HG02678 (cell line): Measurements from ENCODE around the gene KDM6A.
"Not testable (repeated sequence)": the region's sequence is repeated elsewhere in the genome, so short reads cannot be mapped to it uniquely, and the experiment has no call there.

ENCODE experiments used
- ATAC-seq: cut with Tn5 transposase; IDR thresholded peaks from one replicate; pipeline ENCODE4 v1.9.1; 2021; ENCODE audit warnings: mild to moderate bottlenecking, moderate library complexity; ENCODE audit not compliant: unreplicated experiment

The KDM6A gene

GRCh38 chrX:44999872-45000271, 126.9 kb downstream of the KDM6A start:
- not testable (repeated sequence) for ATAC-seq

GRCh38 chrX:45001048-45001447, 128.1 kb downstream of the KDM6A start:
- ATAC-seq = no peak

GRCh38 chrX:45003085-45003484, 130.1 kb downstream of the KDM6A start:
- ATAC-seq = no peak

GRCh38 chrX:45006002-45006800, 133.2 kb downstream of the KDM6A start:
- ATAC-seq = no peak

- no peak for ATAC-seq
These were observed 134.6 kb downstream of the KDM6A start for GRCh38 chrX:45007598-45007997.

GRCh38 chrX:45009371-45010000, 136.5 kb downstream of the KDM6A start:
- ATAC-seq = no peak

GRCh38 chrX:45011131-45011530, 138.1 kb downstream of the KDM6A start:
- no peak for ATAC-seq

GRCh38 chrX:45011597-45011996, 138.6 kb downstream of the KDM6A start:
- no peak for ATAC-seq

- ATAC-seq = no peak
These were observed 145.0 kb downstream of the KDM6A start for GRCh38 chrX:45017946-45018345.

- no peak for ATAC-seq
These were observed 149.2 kb downstream of the KDM6A start for GRCh38 chrX:45022150-45022549.

GRCh38 chrX:45024501-45024900, 151.5 kb downstream of the KDM6A start:
- ATAC-seq = no peak

GRCh38 chrX:45026036-45026435, 153.0 kb downstream of the KDM6A start:
- ATAC-seq = no peak

GRCh38 chrX:45031830-45032378, 158.9 kb downstream of the KDM6A start:
- ATAC-seq = no peak

- no peak for ATAC-seq
These were observed 162.1 kb downstream of the KDM6A start for GRCh38 chrX:45035071-45035470.

- no peak for ATAC-seq
These were observed 163.2 kb downstream of the KDM6A start for GRCh38 chrX:45036161-45036560.

- not testable (repeated sequence) for ATAC-seq
These were observed 167.1 kb downstream of the KDM6A start for GRCh38 chrX:45040137-45040536.

GRCh38 chrX:45046417-45046816, 173.4 kb downstream of the KDM6A start:
- no peak for ATAC-seq

- no peak for ATAC-seq
These were observed 177.6 kb downstream of the KDM6A start for GRCh38 chrX:45050558-45050957.

GRCh38 chrX:45056428-45057145, 183.6 kb downstream of the KDM6A start:
- ATAC-seq = no peak

GRCh38 chrX:45059906-45060305, 186.9 kb downstream of the KDM6A start:
- not testable (repeated sequence) for ATAC-seq

- no peak for ATAC-seq
These were observed 190.5 kb downstream of the KDM6A start for GRCh38 chrX:45063319-45064095.
